ENCODE measurements around the gene HSD17B3. TPM values are rescaled to one million over a fixed set of nuclear protein-coding genes. Genes with fewer than 3 reads are reported as not detected.
"Not testable (repeated sequence)": the region's sequence is repeated elsewhere in the genome, so short reads cannot be mapped to it uniquely, and the experiment has no call there.

HSD17B3 gene
- total RNA-seq, 1 donor: not detected

- no peak for DNase-seq (ENCODE audit: low read depth in 2 of 3, low spot score in 2 of 3)
Measured at GRCh38 chr9:96202971-96203780, 98.8 kb downstream of the HSD17B3 start.

GRCh38 chr9:96201140-96201539 is 100.8 kb downstream of the HSD17B3 start:
- no peak for DNase-seq (ENCODE audit: low read depth in 2 of 3, low spot score in 2 of 3)

- no peak for DNase-seq (ENCODE audit: low read depth in 2 of 3, low spot score in 2 of 3)
Measured at GRCh38 chr9:96199006-96199405, 103.0 kb downstream of the HSD17B3 start.

GRCh38 chr9:96195541-96195940 is 106.4 kb downstream of the HSD17B3 start:
- no peak for DNase-seq (ENCODE audit: low read depth in 2 of 3, low spot score in 2 of 3)

GRCh38 chr9:96193236-96193755 is 108.7 kb downstream of the HSD17B3 start:
- DNase-seq (ENCODE audit: low read depth in 2 of 3, low spot score in 2 of 3): no peak

GRCh38 chr9:96192710-96193109 is 109.3 kb downstream of the HSD17B3 start:
- DNase-seq (ENCODE audit: low read depth in 2 of 3, low spot score in 2 of 3): no peak

- no peak for DNase-seq (ENCODE audit: low read depth in 2 of 3, low spot score in 2 of 3)
Measured at GRCh38 chr9:96189995-96190394, 112.0 kb downstream of the HSD17B3 start.

GRCh38 chr9:96189581-96189980 is 112.4 kb downstream of the HSD17B3 start:
- not testable (repeated sequence) for DNase-seq (ENCODE audit: low read depth in 2 of 3, low spot score in 2 of 3)

- DNase-seq (ENCODE audit: low read depth in 2 of 3, low spot score in 2 of 3): no peak
Measured at GRCh38 chr9:96188571-96188970, 113.4 kb downstream of the HSD17B3 start.

- DNase-seq (ENCODE audit: low read depth in 2 of 3, low spot score in 2 of 3): no peak
Measured at GRCh38 chr9:96187151-96187555, 114.8 kb downstream of the HSD17B3 start.

- no peak for DNase-seq (ENCODE audit: low read depth in 2 of 3, low spot score in 2 of 3)
Measured at GRCh38 chr9:96186591-96187011, 115.4 kb downstream of the HSD17B3 start.

- no peak for DNase-seq (ENCODE audit: low read depth in 2 of 3, low spot score in 2 of 3)
Measured at GRCh38 chr9:96185518-96186156, 116.3 kb downstream of the HSD17B3 start.

Small RNAs within 50 kb of the gene (small RNA-seq; reads per million reads assigned to genes)
- not detected for gene RNU6-1160P

Other genes starting within 250 kb of the HSD17B3 start
- gene SLC35D2, start 81.5 kb upstream of the HSD17B3 start, total RNA-seq: 19.9 TPM
- gene ZNF367, start 116.2 kb upstream of the HSD17B3 start, total RNA-seq: 3.8 TPM
- gene HABP4, start 148.0 kb upstream of the HSD17B3 start, total RNA-seq: 1.3 TPM